ENCODE results near the gene ADGRB2.

DNA sequence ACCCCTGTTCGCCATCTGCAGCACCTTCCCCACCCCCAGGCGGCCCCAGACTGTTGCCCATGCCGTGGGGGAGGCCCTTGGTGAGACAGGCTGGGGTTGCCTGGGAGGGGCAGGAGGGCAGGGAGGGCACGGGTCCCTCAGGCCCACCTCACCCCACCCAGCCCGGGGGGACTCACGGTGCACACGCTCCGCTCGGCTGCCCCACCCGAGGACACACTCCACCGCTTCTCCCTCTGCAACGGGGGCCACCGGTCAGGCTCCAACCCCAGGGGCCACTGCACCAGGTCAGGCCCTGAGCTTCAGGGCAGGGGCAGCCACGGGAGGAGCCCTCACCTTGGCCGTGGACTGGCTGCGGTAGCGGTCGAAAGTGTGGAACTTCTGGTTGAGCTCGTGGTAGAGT is 36.3 kb downstream of the ADGRB2 start:
- no peak for TF ChIP-seq POLR2A (IDR thresholded peaks at IDR 0.05; ENCODE audit: low read depth, low read length)
- TF ChIP-seq POLR2AphosphoS5 (IDR thresholded peaks at IDR 0.05; ENCODE audit: low read depth, low read length): no peak
- no peak for TF ChIP-seq TAF1 (IDR thresholded peaks at IDR 0.05; ENCODE audit: borderline replicate concordance, low read depth, low read length)

Measured in GM12892 (cell line).